SK-N-SH (cell line): Measurements from ENCODE around the gene ZFYVE21.

Source experiments
- CTCF ChIP-seq: fragments of 200-600 bp; sonication (generic); IDR thresholded peaks from 2 replicates; pipeline ENCODE4 v1.6.1; 2017; ENCODE audit warnings: antibody characterized with exemption, mild to moderate bottlenecking, moderate library complexity
- EP300 ChIP-seq, 2 experiments: IDR thresholded peaks; 2 replicates each; pipeline versions ENCODE4 v1.4.0 to v1.6.1; 2012; ENCODE audit warnings: borderline replicate concordance in 1 of 2, low read depth in 1 of 2, low read length in 1 of 2
- EZH2phosphoT487 ChIP-seq: fragments of 200-600 bp; sonication (generic); IDR thresholded peaks from 2 replicates; pipeline ENCODE4 v1.6.1; 2017; ENCODE audit warnings: low read depth, mixed run types, mild to moderate bottlenecking, antibody characterized with exemption, moderate library complexity, borderline replicate concordance
- FOXJ3 ChIP-seq: sonication (generic); formaldehyde crosslinking; IDR thresholded peaks from 2 replicates; pipeline ENCODE4 v1.5.1; 2020; ENCODE audit warnings: mild to moderate bottlenecking, missing genetic modification reagents
- IRF3 ChIP-seq: fragments of 150-350 bp; IDR thresholded peaks from 2 replicates; pipeline ENCODE4 v1.6.1; 2016; ENCODE audit warnings: mild to moderate bottlenecking, low read depth, low read length
- RCOR1 ChIP-seq: fragments of 150-350 bp; IDR thresholded peaks from 2 replicates; pipeline ENCODE4 v1.6.1; 2017; ENCODE audit warnings: antibody characterized with exemption, low read length
- SIN3A ChIP-seq: IDR thresholded peaks from 2 replicates; pipeline ENCODE4 v1.6.1; 2012; ENCODE audit warnings: low read depth, mild to moderate bottlenecking, low read length, moderate library complexity, borderline replicate concordance
- YY1 ChIP-seq: IDR thresholded peaks from 2 replicates; pipeline ENCODE4 v1.4.0; 2012; ENCODE audit warnings: low read depth, mild to moderate bottlenecking
- TF ChIP-seq, protein P1 (sequence below): IDR thresholded peaks from 2 replicates; pipeline ENCODE4 v1.4.0; 2012; ENCODE audit warnings: low read depth

DNA sequence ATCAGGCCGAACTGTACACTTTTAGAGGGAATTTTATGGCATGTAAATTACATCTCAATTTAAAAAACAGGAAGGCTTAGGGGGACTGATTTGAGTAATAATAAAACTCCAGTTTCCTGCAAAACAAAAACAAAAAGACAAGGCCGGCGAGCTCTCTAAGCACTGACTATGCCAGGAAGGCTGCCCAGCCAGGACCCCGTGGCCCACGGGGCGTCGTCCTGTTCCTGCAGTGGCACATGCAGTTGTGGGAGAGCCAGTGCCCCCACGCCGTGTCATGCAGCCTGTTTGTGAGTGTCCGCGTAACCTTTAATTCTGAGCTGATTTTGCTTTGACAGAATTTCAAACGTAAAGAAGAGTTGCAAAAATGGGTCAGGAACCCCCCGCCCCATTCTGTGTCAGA lies 10.9 kb upstream of the ZFYVE21 start:
- TF ChIP-seq RCOR1 (no peak), CTCF (no peak), FOXJ3 (CRISPR knock-in tag) (no peak), YY1 (no peak), SIN3A (no peak), EP300 (IDR thresholded peaks at IDR 0.05; ENCODE audit: borderline replicate concordance in 1 of 2, low read depth in 1 of 2, low read length in 1 of 2) (no peak), IRF3 (no peak), EZH2phosphoT487 (no peak)
- TF ChIP-seq, protein P1, sequence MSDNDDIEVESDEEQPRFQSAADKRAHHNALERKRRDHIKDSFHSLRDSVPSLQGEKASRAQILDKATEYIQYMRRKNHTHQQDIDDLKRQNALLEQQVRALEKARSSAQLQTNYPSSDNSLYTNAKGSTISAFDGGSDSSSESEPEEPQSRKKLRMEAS, result no peak
